K562 (cell line): ENCODE data around the gene PON3. TPM values are rescaled to one million over a fixed set of nuclear protein-coding genes. Genes with fewer than 3 reads are reported as not detected.

ENCODE experiments used
- ATAC-seq: fragments of 200-7000 bp; cut with Tn5 transposase; 3 replicates; pipeline ENCODE4 v1.9.1; 2020; ENCODE audit warnings: moderate library complexity
- BruUV-seq: library from RNA; stranded (reverse); fragments of 400-500 nt; replicated peaks from 2 replicates; lab custom pipeline; 2021; lab: Mats Ljungman, UMichigan
- CTCF ChIA-PET: fragments of 300-600 bp; formaldehyde crosslinking; extraction: SDS; loops from one replicate; lab custom pipeline; 2021; ENCODE audit warnings: low intra/inter-chr PET ratio; lab: Yijun Ruan, JAX
- POLR2A ChIA-PET: fragments of 300-600, 350-650 bp; sonication (Branson Sonifier 250); formaldehyde crosslinking; extraction: SDS; loops from one replicate; lab custom pipeline; 2021; ENCODE audit warnings: antibody characterized with exemption, inconsistent platforms; lab: Yijun Ruan, JAX
- DNase-seq, 4 experiments: peaks; one replicate each; pipeline versions ENCODE4 v3.0.0 to v3.0.0-alpha.2; 2011 to 2018; ENCODE audit warnings: low spot score in 3 of 4, mixed read lengths in 3 of 4; ENCODE audit errors: extremely low read depth in 1 of 4
- FAIRE-seq: peaks from 2 replicates; lab custom pipeline; 2011; peaks lifted over from hg19 to GRCh38; lab: Jason Lieb, UNC
- H2AFZ ChIP-seq: 2 replicates; pipeline ENCODE4 v1.6.0; 2011; ENCODE audit warnings: low read depth, low read length, control low read depth, inconsistent platforms
- H3K27ac ChIP-seq: fragments of 200-600 bp; 3 replicates; pipeline ENCODE4 v1.8.0; 2011; ENCODE audit warnings: low read depth, mild to moderate bottlenecking, control low read depth, inconsistent platforms, low read length, moderate library complexity, mixed read lengths; ENCODE audit errors: extremely low read depth
- H3K27me3 ChIP-seq, 2 experiments: fragments of 300-600 bp in 1 of 2; 2 replicates in 1 of 2; 3 replicates in 1 of 2; pipeline versions ENCODE4 v1.6.0 to v1.8.0; 2011; ENCODE audit warnings: inconsistent platforms in 2 of 2, low read length in 2 of 2, mild to moderate bottlenecking in 1 of 2, mixed read lengths in 1 of 2, moderate library complexity in 1 of 2; ENCODE audit not compliant: control insufficient read depth in 2 of 2, insufficient read depth in 2 of 2
- H3K36me3 ChIP-seq: fragments of 300-600 bp; 3 replicates; pipeline ENCODE4 v1.8.0; 2011; ENCODE audit warnings: mild to moderate bottlenecking, low read length, inconsistent platforms; ENCODE audit not compliant: control insufficient read depth, insufficient read depth
- H3K4me1 ChIP-seq, 2 experiments: fragments of 200-600 bp in 1 of 2; replicated peaks in 1 of 2; 2 replicates in 1 of 2; 3 replicates in 1 of 2; pipeline versions ENCODE4 v1.5.1 to v1.8.0; 2011; ENCODE audit warnings: inconsistent platforms in 2 of 2, low read length in 2 of 2, mild to moderate bottlenecking in 1 of 2, mixed read lengths in 1 of 2, moderate library complexity in 1 of 2; ENCODE audit not compliant: control insufficient read depth in 2 of 2, insufficient read depth in 2 of 2
- H3K4me2 ChIP-seq: 2 replicates; pipeline ENCODE4 v1.6.1; 2011; ENCODE audit warnings: low read length, control low read depth, inconsistent platforms, mixed read lengths; ENCODE audit not compliant: insufficient read depth
- H3K4me3 ChIP-seq: fragments of 200-600 bp; sonication (generic), shearing (Covaris generic); 2 replicates; pipeline ENCODE4 v1.5.1; 2016; ENCODE audit warnings: control low read depth, inconsistent platforms
- H3K79me2 ChIP-seq: fragments of 200-600 bp; 3 replicates; pipeline ENCODE4 v1.8.0; 2011; ENCODE audit warnings: low read length, inconsistent platforms; ENCODE audit not compliant: control insufficient read depth, insufficient read depth
- H3K9ac ChIP-seq, 2 experiments: 2 replicates each; pipeline versions ENCODE4 v1.6.0 to v1.6.1; 2011; ENCODE audit warnings: low read depth in 2 of 2, low read length in 2 of 2, control low read depth in 1 of 2, inconsistent platforms in 1 of 2, mild to moderate bottlenecking in 1 of 2, mixed read lengths in 1 of 2; ENCODE audit not compliant: insufficient read depth in 1 of 2
- H3K9me1 ChIP-seq: one replicate; pipeline ENCODE4 v1.6.0; 2011; ENCODE audit warnings: inconsistent platforms, mild to moderate bottlenecking, low read length, moderate library complexity; ENCODE audit not compliant: control insufficient read depth, insufficient read depth
- H3K9me3 ChIP-seq: replicated peaks from 2 replicates; pipeline ENCODE4 v1.5.1; 2011; ENCODE audit warnings: low read depth, low read length, inconsistent platforms; ENCODE audit not compliant: control insufficient read depth, insufficient read depth
- H4K20me1 ChIP-seq: replicated peaks from 2 replicates; pipeline ENCODE4 v1.6.1; 2011; ENCODE audit warnings: low read length, inconsistent platforms, mixed read lengths; ENCODE audit not compliant: control insufficient read depth, insufficient read depth
- ATF3 ChIP-seq, 2 experiments: fragments of 450-650 bp in 1 of 2; sonication (generic) in 1 of 2; formaldehyde crosslinking in 1 of 2; IDR thresholded peaks in 1 of 2; conservative IDR thresholded peaks in 1 of 2; 2 replicates each; pipeline versions ENCODE4 v1.6.1 to v1.8.1; 2016 to 2023; ENCODE audit warnings: mild to moderate bottlenecking in 2 of 2, moderate library complexity in 2 of 2, inconsistent platforms in 1 of 2, missing genetic modification reagents in 1 of 2
- CBFA2T3 ChIP-seq: fragments of 450-650 bp; IDR thresholded peaks from 2 replicates; pipeline ENCODE4 v1.6.1; 2017
- E2F3 ChIP-seq: fragments of 250-450 bp; sonication (Bioruptor Pico); IDR thresholded peaks from 2 replicates; pipeline ENCODE4 v1.4.0; 2020; ENCODE audit warnings: mild to moderate bottlenecking
- KLF6 ChIP-seq: fragments of 250-450 bp; sonication (Bioruptor Pico); IDR thresholded peaks from 2 replicates; pipeline ENCODE4 v1.4.0; 2020; ENCODE audit warnings: mild to moderate bottlenecking, moderate library complexity, borderline replicate concordance
- POLR2G ChIP-seq: fragments of 200-400 bp; formaldehyde crosslinking; IDR thresholded peaks from 2 replicates; pipeline ENCODE4 v1.6.1; 2017; ENCODE audit warnings: low read depth, mild to moderate bottlenecking, antibody characterized with exemption, low read length, moderate library complexity
- TOE1 ChIP-seq, 2 experiments: fragments of 450-650 bp in 1 of 2; sonication (generic) in 1 of 2; formaldehyde crosslinking in 1 of 2; IDR thresholded peaks; 2 replicates each; pipeline versions ENCODE4 v1.7.1 to v1.8.0; 2016 to 2022; ENCODE audit warnings: borderline replicate concordance in 2 of 2, mild to moderate bottlenecking in 2 of 2, antibody characterized with exemption in 1 of 2, inconsistent platforms in 1 of 2, low read depth in 1 of 2, missing genetic modification reagents in 1 of 2, moderate library complexity in 1 of 2
- XRCC4 ChIP-seq: IDR thresholded peaks from one replicate; pipeline ENCODE4 v1.6.1; 2011; ENCODE audit not compliant: insufficient read depth, insufficient read length; ENCODE audit errors: extremely low read depth
- ZNF140 ChIP-seq: fragments of 250-450 bp; sonication (Bioruptor Pico); IDR thresholded peaks from 2 replicates; pipeline ENCODE4 v1.8.0; 2021; ENCODE audit warnings: moderate library complexity, mild to moderate bottlenecking, inconsistent platforms
- WGBS: fragments of 100-300 bp; shearing (Covaris generic); methylation state at CpG from one replicate; pipeline ENCODE4 v1.1.6; 2016; ENCODE audit warnings: low coverage, mixed read lengths; ENCODE audit not compliant: insufficient coverage; ENCODE audit errors: missing lambda C conversion rate; 5-methylcytosine and 5-hydroxymethylcytosine counted together
- in situ Hi-C: fragments of 300-500 bp; cut with MboI; formaldehyde crosslinking; loops from 4 replicates; pipeline ENCODE4 v1.15.0; 2018; ENCODE audit warnings: inconsistent platforms, mixed read lengths
- intact Hi-C: fragments of 100-400 bp; cut with micrococcal nuclease; formaldehyde crosslinking; loops from 2 replicates; pipeline ENCODE4 v1.14.2; 2022
- polyA plus RNA-seq, 8 experiments: library from polyadenylated mRNA; depleted of rRNA in 4 of 8; stranded (reverse) in 5 of 8; unstranded in 3 of 8; fragments of >200 nt; fragmentation: Nextera tagmentation in 2 of 8; fragmentation: Illumina TruSeq in 1 of 8; extraction: Ambion mirVana in 2 of 8; extraction: Trizol in 1 of 8; gene quantifications; 2 replicates each; pipeline versions ENCODE4 v1.2.1 to v1.2.3, GENCODE V29; 2011 to 2014; ENCODE audit warnings: inconsistent platforms in 1 of 8, missing spikeins in 1 of 8
- total RNA-seq, 7 experiments: library from RNA; depleted of rRNA in 6 of 7; stranded (reverse); fragments of >200 nt in 6 of 7; fragmentation: Illumina TruSeq in 2 of 7; extraction: Trizol in 2 of 7; gene quantifications; 2 replicates each; pipeline versions ENCODE4 v1.2.1 to v1.2.3, GENCODE V29; 2011 to 2021; ENCODE audit warnings: low replicate concordance in 1 of 7
- TF ChIP-seq, protein P1 (sequence below): fragments of 250-450 bp; sonication (Bioruptor Pico); IDR thresholded peaks from 2 replicates; pipeline ENCODE4 v1.5.1; 2021; ENCODE audit warnings: mild to moderate bottlenecking

The PON3 gene
- total and polyA plus RNA-seq, 9 of the 15 experiments (the other 6 are each of a cell fraction or from before 2014, with no cell fraction given), result 0.15 to 0.38 (median 0.18) TPM; not detected in 6

- FAIRE-seq, result no peak
- 1% methylated on average over 8 of the region's 8 CpGs for WGBS
- intact Hi-C loops, result no loop called here
- CTCF ChIA-PET, result no interaction called here
- no peak for DNase-seq
- Histone ChIP-seq H3K27me3 (peaks cover 0 to 7% of the 10 kb centered on the region in 2 experiments; a peak in 1 of 5 replicates), H3K4me3 (no peak overlapping the region), H3K27ac (no peak overlapping the region), H3K9ac (no peak overlapping the region), H3K9me1 (no peaks in the 10 kb centered on the region)
- no peak for ATAC-seq
- no TSS peak for BruUV-seq
- TF ChIP-seq TOE1 (IDR thresholded peaks at IDR 0.05; ENCODE audit: borderline replicate concordance), result no peak
- no peak for TF ChIP-seq TOE1 (CRISPR knock-in tag; IDR thresholded peaks at IDR 0.05; ENCODE audit: borderline replicate concordance, low read depth)
- TF ChIP-seq XRCC4, result no peak
- no peak for TF ChIP-seq ATF3 (IDR thresholded peaks at IDR 0.05)
- TF ChIP-seq ATF3 (CRISPR knock-in tag; conservative IDR thresholded peaks at IDR 0.05), result no peak
- TF ChIP-seq CBFA2T3, result no peak
- TF ChIP-seq E2F3 (CRISPR knock-in tag), result no peak
- no peak for TF ChIP-seq POLR2G
- TF ChIP-seq, protein P1, sequence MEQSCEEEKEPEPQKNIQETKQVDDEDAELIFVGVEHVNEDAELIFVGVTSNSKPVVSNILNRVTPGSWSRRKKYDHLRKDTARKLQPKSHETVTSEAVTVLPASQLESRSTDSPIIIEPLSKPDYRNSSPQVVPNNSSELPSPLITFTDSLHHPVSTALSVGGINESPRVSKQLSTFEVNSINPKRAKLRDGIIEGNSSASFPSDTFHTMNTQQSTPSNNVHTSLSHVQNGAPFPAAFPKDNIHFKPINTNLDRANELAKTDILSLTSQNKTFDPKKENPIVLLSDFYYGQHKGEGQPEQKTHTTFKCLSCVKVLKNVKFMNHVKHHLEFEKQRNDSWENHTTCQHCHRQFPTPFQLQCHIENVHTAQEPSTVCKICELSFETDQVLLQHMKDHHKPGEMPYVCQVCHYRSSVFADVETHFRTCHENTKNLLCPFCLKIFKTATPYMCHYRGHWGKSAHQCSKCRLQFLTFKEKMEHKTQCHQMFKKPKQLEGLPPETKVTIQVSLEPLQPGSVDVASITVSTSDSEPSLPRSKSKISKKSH, result no peak
- no peak for TF ChIP-seq KLF6
- TF ChIP-seq ZNF140 (CRISPR knock-in tag), result no peak
- TF ChIP-seq, all 486 proteins: peak for 0
- in situ Hi-C loops, result no loop called here
- Histone ChIP-seq H4K20me1 (no peaks in the 10 kb centered on the region), H3K9me3 (no peaks in the 10 kb centered on the region), H3K36me3 (no peaks in the 10 kb centered on the region), H3K4me2 (no peak overlapping the region), H3K79me2 (no peaks in the 10 kb centered on the region), H3K4me1 (no peaks in the 10 kb centered on the region; a peak in 2 of 5 replicates), H2AFZ (no peak overlapping the region)
- POLR2A ChIA-PET, result no interaction called here
Measured at GRCh38 chr7:95322396-95322795, 73.8 kb downstream of the PON3 start.
